Embryonic facial prominence (tissue), 1 donor: ENCODE measurements around the gene FAR1.
"Not testable (repeated sequence)": the region's sequence is repeated elsewhere in the genome, so short reads cannot be mapped to it uniquely, and the experiment has no call there.

Source experiments
- DNase-seq: peaks from one replicate; pipeline ENCODE4 v3.0.0-alpha.2; 2016; ENCODE audit errors: extremely low spot score

FAR1 gene

DNA sequence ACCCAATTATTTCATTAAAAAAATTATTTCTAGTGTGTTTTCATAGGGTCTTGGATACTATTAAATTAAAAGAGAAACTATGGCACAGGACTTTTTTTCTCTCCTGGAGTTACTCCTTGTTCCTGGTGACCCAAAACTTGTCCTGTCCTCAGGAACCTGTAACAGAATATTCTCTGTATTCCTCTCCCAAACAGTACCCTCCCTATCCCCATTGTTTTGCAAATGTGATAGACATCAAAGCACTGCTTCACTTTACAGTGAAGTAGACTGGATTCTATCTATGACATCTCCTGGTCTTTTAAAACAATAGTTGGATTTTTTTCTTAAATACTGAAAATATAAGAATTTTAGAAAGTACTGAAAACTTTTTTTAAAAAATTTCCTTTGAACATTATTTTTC, 37.2 kb downstream of the FAR1 start:
- DNase-seq: no peak

DNA sequence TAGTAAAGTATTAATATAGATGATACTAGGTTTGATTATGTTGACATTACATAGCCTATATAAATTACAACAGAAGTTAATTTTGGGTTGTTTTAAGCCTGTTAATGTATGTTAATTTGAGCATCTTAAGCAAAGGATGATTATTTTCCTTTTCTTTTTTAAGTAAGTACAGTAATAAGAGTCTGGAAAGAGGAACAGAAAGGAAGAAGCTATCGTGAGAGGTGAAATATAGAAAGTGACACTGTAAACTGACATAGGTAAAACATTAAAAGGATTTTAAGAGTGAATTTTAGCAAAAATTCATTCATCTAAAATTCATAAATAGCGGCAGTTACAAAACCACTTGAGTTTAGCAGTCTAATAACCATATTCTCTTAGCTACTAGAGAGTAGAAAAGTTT, 45.5 kb downstream of the FAR1 start:
- no peak for DNase-seq

DNA sequence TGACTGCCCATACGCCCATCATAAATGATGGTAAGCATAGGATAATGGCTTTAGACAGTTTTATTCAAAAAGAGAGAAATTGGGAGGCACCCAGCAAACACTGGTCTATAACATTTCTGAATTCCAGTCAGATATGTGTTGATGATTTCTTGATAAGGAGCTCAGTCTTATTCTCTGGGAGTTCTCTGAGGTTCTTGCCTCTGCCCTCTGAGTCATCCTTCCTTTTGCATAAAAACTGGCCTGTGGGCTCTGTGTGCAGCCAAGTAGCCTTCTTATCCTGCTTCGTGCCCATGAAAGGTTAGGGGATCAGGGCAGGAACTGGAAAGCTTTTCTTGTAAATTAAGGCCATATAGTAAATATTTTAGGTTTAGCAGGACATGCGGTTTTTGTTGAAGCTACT, 48.9 kb downstream of the FAR1 start:
- no peak for DNase-seq

DNA sequence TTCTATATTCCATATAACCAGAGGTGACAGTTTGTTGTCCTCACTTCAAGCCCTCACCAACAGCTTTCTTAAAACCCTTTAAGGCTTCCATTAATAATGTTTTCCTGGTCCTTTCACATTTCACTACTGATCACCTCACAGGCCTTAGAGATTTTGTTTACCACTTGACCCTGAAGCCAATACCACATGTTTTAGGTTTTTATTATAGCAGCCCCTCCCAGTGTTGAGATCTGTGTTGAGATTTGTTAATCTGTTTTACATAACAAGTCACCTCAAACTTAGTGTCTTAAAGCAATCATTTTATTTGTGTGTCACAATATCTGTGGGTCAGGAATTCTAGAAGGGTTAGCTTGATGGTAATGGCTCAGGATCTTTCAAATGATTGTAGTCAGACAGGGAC, 49.9 kb downstream of the FAR1 start:
- DNase-seq: no peak

- DNase-seq: no peak
Observed at GRCh38 chr11:13720940-13721339, 52.5 kb downstream of the FAR1 start.

GRCh38 chr11:13721760-13722159, 53.3 kb downstream of the FAR1 start:
- no peak for DNase-seq

DNA sequence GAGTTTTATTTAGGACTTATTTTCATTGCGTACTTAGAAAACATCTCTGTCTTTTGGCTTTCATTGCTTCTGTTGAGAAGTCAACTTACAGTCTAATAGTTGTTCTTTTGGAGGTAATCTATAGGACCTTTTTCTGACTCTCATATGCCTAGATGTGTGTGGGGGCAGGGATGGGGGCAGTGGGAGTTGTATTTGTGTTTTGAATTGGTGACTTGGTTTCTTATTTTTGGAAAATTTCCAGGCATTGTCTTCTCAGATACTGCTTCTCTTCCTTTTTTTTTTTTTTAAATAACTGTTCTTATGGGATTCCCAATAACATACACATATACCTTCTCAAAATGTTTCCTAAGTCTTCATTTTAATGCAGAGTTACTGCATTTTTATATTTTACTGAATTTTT, 58.0 kb downstream of the FAR1 start:
- no peak for DNase-seq

- DNase-seq: no peak
Observed at GRCh38 chr11:13728076-13728475, 59.6 kb downstream of the FAR1 start.

DNA sequence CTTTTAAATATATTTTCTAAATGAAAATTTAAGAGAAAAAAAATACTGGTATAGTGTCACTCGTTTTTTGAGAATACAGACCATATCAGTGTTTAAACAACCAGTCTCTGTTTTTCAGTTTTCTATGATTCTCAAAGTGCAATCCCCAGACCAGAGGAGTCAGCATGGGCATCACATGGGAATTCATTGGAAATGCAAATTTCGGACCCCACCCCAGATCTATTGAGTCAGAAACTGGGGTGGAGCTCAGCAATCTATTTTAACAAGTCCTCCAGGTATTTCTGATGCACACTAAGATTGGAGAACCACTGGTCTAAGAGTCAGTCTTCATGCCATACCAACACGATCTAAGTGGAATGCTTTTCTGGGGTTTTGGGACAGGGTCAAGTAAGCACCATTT, 66.1 kb downstream of the FAR1 start:
- no peak for DNase-seq

- no peak for DNase-seq
Observed at GRCh38 chr11:13745165-13745564, 76.7 kb downstream of the FAR1 start.

DNA sequence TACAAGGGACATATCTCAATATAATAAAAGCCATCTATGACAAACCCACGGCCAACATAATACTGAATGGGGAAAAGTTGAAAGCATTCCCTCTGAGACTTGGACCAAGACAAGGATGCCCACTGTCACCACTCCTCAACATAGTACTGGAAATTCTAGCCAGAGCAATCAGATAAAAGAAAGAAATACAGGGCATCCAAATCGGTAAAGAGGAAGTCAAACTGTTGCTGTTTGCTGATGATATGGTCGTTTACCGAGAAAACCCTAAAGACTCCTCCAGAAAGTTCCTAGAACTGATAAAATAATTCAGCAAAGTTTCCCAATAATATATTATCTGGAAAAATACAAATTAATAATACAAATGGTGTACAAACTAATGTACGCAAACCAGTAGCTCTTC, 84.8 kb downstream of the FAR1 start:
- DNase-seq: not testable (repeated sequence)

DNA sequence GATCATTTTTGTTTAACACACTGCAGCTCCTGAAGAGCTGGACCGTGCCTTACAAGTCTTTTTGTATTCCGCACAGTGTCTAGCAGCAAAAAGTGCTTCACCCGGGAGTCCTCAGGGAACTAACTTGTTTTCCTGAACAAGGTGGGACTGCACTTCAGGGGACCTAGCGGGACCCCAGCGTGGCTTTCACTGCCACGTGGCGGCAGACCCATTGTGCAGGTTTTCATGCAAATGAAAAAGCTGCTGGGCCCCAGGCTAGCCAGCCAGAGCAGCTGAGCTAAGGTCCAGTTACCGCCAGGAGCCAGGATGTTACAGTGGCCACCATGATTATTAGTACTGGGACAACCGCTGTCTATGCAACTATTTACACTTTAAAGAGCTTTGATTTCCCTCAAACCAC, 90.6 kb downstream of the FAR1 start:
- DNase-seq: no peak

- no peak for DNase-seq
Observed at GRCh38 chr11:13760115-13760514, 91.6 kb downstream of the FAR1 start.

DNA sequence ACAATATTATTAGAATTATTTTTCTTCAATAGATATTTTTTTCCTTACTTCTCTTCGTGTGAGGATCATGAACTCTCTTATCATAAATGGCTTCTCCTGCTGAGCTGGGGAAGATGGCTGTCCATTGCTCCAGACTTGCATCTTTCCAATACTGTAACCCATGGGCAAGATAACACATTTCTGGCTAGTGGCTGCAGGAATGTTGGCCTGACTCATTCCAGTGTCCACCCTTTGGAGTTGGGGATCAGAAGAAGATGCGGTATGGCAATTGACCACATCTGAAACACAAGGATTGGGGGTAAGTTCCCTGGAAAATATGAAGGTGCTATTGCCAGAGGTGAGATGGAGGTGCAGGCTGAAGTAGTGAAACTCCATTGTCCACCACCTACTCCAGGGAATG, 92.8 kb downstream of the FAR1 start:
- DNase-seq: no peak

- DNase-seq: no peak
Observed at GRCh38 chr11:13761716-13762115, 93.2 kb downstream of the FAR1 start.

GRCh38 chr11:13762718-13763117, 94.2 kb downstream of the FAR1 start:
- no peak for DNase-seq

DNA sequence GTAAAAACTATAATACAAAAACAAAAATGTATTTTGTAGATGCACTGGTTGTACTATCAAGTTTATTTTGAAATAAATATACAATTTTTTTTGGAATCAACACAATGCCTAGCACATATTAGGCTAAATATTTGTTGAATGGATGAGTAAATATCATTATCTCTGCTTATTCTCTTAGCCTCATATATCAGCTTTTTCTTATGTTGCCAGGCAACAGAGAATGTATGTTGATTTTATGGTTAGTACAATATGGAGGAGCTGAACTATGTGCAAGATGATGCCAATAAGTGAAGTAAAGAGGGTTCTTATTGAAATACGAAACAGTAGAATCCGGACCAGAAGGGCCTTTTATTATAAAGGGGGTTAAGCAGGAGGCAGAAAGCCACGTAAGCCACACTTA, 94.9 kb downstream of the FAR1 start:
- no peak for DNase-seq

DNA sequence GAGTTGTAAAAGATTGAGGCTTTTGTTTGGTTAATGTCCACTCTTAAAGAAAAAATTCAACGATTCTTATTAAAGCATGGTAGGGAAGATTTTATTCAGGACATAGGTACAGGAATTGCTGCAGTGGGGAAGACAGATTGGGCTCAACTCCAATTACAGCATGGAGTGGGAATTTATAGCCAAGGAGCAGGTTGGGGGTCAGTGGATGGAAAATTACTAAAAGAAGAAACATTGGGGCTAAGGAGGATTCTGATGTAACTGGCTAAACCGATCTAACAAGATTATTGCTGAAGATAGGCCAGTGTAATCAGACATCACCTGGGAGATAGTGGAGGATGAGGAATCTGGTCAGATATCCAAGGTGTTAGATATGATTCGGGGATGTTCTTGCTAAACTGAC, 97.4 kb downstream of the FAR1 start:
- no peak for DNase-seq

DNA sequence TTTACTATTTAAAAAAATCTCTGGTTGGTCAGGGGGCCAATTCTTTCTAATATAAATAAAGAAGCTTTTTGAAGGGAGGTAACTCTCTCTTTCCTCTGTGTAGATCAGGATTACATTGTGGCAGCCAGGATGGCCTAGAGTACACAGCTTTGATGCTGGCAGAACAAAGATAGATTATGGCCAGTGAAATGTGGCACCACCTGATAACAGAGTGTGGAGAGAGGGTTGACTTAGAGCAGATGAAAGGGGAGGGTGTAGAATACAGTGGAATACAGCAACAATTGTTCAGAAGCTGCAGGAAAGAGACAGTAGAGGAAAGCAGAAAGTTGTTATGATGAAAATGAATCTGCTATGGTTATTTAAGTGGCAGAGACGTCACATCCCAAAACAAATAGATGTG, 99.0 kb downstream of the FAR1 start:
- no peak for DNase-seq

DNA sequence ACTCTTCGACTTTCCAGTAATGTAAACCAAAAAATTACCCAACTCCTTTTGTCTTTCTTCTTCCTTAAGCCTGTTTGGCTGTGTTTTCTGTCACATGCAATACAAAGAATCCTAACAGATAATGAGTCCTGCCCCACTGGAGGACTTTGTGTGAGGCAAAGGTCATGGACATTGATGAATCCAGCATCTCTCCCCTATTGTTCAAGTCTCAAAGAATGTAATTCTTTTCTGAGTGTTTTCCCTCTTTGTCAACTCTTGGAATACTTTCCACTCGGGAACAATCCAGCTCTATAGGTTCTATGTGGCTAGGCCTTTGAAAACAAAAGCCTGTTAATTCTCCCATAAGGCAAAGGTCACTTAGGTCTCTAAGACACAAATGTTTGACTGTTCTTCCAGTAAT, 100.7 kb downstream of the FAR1 start:
- DNase-seq: no peak

- DNase-seq: no peak
Observed at GRCh38 chr11:13771151-13771550, 102.7 kb downstream of the FAR1 start.

DNA sequence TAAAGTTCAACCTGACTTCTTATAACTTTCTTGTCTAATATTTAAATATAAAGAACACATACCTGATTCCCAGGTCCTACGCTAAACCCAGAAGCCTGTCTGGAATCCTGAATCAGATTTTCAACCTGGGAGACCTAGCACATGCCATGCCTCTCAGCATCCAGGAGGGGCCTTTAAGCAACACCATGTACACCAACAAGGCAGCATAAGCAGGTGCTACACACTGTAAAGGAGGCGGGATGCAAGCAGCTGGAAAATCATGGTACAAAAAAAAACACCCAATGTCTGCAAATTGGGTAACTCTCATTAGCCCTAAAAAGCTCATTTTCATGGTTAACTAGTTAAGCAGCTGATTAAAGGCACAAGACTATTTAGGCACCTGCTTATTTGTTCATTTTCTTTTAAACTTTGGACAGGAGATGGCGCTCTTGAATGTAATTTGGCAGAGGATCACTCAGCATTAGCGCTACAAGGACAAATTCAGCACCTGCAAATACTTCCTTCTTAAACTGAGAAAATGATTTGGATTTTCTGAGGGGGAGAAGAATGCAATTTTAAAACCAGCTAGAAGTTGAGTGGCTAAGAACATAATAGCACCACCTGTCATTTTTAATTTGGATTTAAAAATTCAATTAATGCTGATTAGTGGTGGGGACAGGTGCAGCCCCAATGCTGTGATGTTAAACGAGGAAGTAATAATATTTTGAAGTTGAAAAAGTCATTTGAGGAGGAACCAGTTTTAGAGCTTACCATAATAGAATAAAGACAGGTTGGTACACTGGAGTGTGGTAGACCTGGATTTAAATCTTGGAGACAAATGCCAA, 104.0 kb downstream of the FAR1 start:
- DNase-seq: no peak

DNA sequence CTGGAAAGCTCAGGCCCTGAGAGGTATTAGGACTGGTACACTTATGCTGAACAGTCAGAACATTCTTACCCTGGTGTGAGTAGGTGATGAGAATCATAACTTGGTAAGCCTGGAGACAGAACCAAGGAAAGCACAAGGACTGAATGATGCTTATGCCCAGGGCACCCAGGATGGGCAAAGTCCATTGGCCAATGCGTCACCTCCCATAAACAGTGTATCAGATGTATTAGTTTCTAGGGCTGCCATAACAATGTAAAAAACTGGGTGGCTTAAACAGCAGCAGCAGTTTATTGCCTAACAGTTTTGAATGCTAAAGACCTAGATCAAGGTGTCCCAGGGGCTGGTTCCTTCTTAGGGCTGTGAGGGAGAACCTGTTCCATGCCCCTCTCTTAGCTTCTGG, 107.0 kb downstream of the FAR1 start:
- DNase-seq: no peak

- no peak for DNase-seq
Observed at GRCh38 chr11:13776134-13776815, 107.8 kb downstream of the FAR1 start.
